Retinal pigment epithelial cell (primary cell): Measurements from ENCODE around the gene CAST.

Experiments used
- DNase-seq: peaks from one replicate; pipeline ENCODE4 v3.0.0-alpha.2; 2010; ENCODE audit warnings: low read depth
- H3K4me3 ChIP-seq: 2 replicates; pipeline ENCODE4 v1.5.1; 2011; ENCODE audit warnings: mild to moderate bottlenecking, low read length, control low read depth, moderate library complexity
- CTCF ChIP-seq: conservative IDR thresholded peaks from 2 replicates; pipeline ENCODE4 v1.5.1; 2011; ENCODE audit warnings: low read depth, low read length, control low read depth, inconsistent platforms

The CAST gene

GRCh38 chr5:96692441-96692840 is 30.3 kb downstream of the CAST start:
- H3K4me3 ChIP-seq, result no peak overlapping the region
- no peak for DNase-seq
- TF ChIP-seq CTCF, result no peak

GRCh38 chr5:96699186-96699820 is 37.1 kb downstream of the CAST start:
- DNase-seq, result peak; percentile 25
- no peak for TF ChIP-seq CTCF
- H3K4me3 ChIP-seq, result no peak overlapping the region

- peak; percentile 85 for DNase-seq
- peak overlapping the region; percentile 79 for H3K4me3 ChIP-seq
- no peak for TF ChIP-seq CTCF
These were observed 40.6 kb downstream of the CAST start for GRCh38 chr5:96702503-96703383.

- peak overlapping the region; percentile 79 for H3K4me3 ChIP-seq
- DNase-seq, result no peak
- no peak for TF ChIP-seq CTCF
These were observed 41.3 kb downstream of the CAST start for GRCh38 chr5:96703384-96703920.

GRCh38 chr5:96703995-96704394 is 41.8 kb downstream of the CAST start:
- H3K4me3 ChIP-seq, result peak overlapping the region; percentile 79
- no peak for DNase-seq
- TF ChIP-seq CTCF, result no peak

GRCh38 chr5:96706433-96707111 is 44.4 kb downstream of the CAST start:
- TF ChIP-seq CTCF, result no peak
- DNase-seq, result no peak
- no peak overlapping the region for H3K4me3 ChIP-seq
